Mucosa of descending colon (tissue), 3 donors: ENCODE measurements around the gene PCDHGB1. TPM values are rescaled to one million over a fixed set of nuclear protein-coding genes. Genes with fewer than 3 reads are reported as not detected.
"Not testable (repeated sequence)": the region's sequence is repeated elsewhere in the genome, so short reads cannot be mapped to it uniquely, and the experiment has no call there.

Source experiments
- ATAC-seq: fragments of 200-7000 bp; cut with Tn5 transposase; one replicate; pipeline ENCODE4 v1.9.1; 2020; ENCODE audit warnings: mild to moderate bottlenecking, moderate library complexity
- DNase-seq, 3 donors: peaks; one replicate each; pipeline ENCODE4 v3.0.0-alpha.2; 2020
- H3K36me3 ChIP-seq: fragments of 200-600 bp; one replicate; pipeline ENCODE4 v1.8.0; 2021; ENCODE audit warnings: low read depth, mild to moderate bottlenecking
- H3K4me1 ChIP-seq: fragments of 200-600 bp; one replicate; pipeline ENCODE4 v1.8.0; 2021; ENCODE audit warnings: low read depth, mild to moderate bottlenecking
- H3K4me3 ChIP-seq: fragments of 200-600 bp; one replicate; pipeline ENCODE4 v1.8.0; 2021; ENCODE audit warnings: mild to moderate bottlenecking
- H3K9me3 ChIP-seq: fragments of 200-600 bp; one replicate; pipeline ENCODE4 v1.8.0; 2021; ENCODE audit warnings: mild to moderate bottlenecking
- CTCF ChIP-seq: fragments of 200-600 bp; IDR thresholded peaks from one replicate; pipeline ENCODE4 v1.8.0; 2022; ENCODE audit warnings: antibody characterized with exemption, mild to moderate bottlenecking
- intact Hi-C, 2 donors: fragments of 100-400 bp; cut with DNase I in 1 of 2; cut with micrococcal nuclease in 1 of 2; formaldehyde crosslinking; loops; one replicate each; pipeline versions ENCODE4 v1.11.0 to v1.11.1; 2022; cut with DNase I, micrococcal nuclease
- total RNA-seq, 3 donors: library from RNA; stranded (reverse); fragmentation: NEBNext Ultra II Directional in 2 of 3; extraction: Animal tissue kit (Norgen Biotek cat#: 25700) in 2 of 3; gene quantifications; one replicate each; pipeline versions ENCODE4 v1.2.1 to v1.2.4, GENCODE V29; 2021 to 2023
- donor health status: DM: no; HTN: no; CAD: no; lungs with moderate emphysema.
- donor health status: DM: no; HTN: no; CAD: no.
- donor health status: DM: no; HTN: yes; CAD: no.

Gene PCDHGB1
- total RNA-seq, 3 donors from 2014 or later = 1.0 to 4.1 (median 1.2) TPM

- Histone ChIP-seq H3K9me3 (peaks cover 77% of the 10 kb centered on the region), H3K4me1 (no peaks in the 10 kb centered on the region), H3K4me3 (no peak overlapping the region), H3K36me3 (no peaks in the 10 kb centered on the region)
- DNase-seq = no peak
- ATAC-seq = no peak
- TF ChIP-seq CTCF = no peak
- intact Hi-C loops = no loop called here
Measured at GRCh38 chr5:141393267-141393666, 43.4 kb downstream of the PCDHGB1 start.

- peaks cover 76% of the 10 kb centered on the region for H3K9me3 ChIP-seq
- intact Hi-C loops, ATAC-seq: not testable (repeated sequence)
Measured at GRCh38 chr5:141394401-141395187, 44.7 kb downstream of the PCDHGB1 start.

GRCh38 chr5:141397756-141398551 is 48.1 kb downstream of the PCDHGB1 start, which contains the start of gene PCDHGB5:
Gene PCDHGB5 (plus strand): TSS chr5:141397947. CDS start chr5:141398128, 181 bp downstream.
- peak in 2 of 3 donors; percentile 52 to 59 for DNase-seq
- peak; percentile 18 for TF ChIP-seq CTCF
- peak; percentile 92 for ATAC-seq
- H3K36me3 ChIP-seq, intact Hi-C loops, H3K4me1 ChIP-seq, H3K4me3 ChIP-seq: not testable (repeated sequence)
- H3K9me3 ChIP-seq = peaks cover 68% of the 10 kb centered on the region

More at GRCh38 chr5:141394401-141395187, 44.7 kb downstream of the PCDHGB1 start:
- DNase-seq, H3K36me3 ChIP-seq, H3K4me1 ChIP-seq, H3K4me3 ChIP-seq: not testable (repeated sequence)

GRCh38 chr5:141398608-141399007 is 48.7 kb downstream of the PCDHGB1 start:
- TF ChIP-seq CTCF = no peak
- Histone ChIP-seq H3K4me1 (no peaks in the 10 kb centered on the region), H3K36me3 (no peaks in the 10 kb centered on the region), H3K9me3 (peaks cover 68% of the 10 kb centered on the region), H3K4me3 (no peak overlapping the region)
- intact Hi-C loops = no loop called here
- ATAC-seq (no peak), DNase-seq (no peak)

- intact Hi-C loops = no loop called here
- no peak for TF ChIP-seq CTCF
- H3K4me3 ChIP-seq = no peak overlapping the region
- H3K9me3 ChIP-seq = peaks cover 69% of the 10 kb centered on the region
- no peak for ATAC-seq
- H3K36me3 ChIP-seq = no peaks in the 10 kb centered on the region
- DNase-seq = no peak
- H3K4me1 ChIP-seq = no peaks in the 10 kb centered on the region
Measured at GRCh38 chr5:141399555-141400258, 49.8 kb downstream of the PCDHGB1 start.

Other genes with a start within 250 kb of the PCDHGB1 start
- 1 to 10 TPM in 1 of 3 donors, under 1 TPM in 2; 0.58 to 1.9 (median 0.90) TPM for gene PCDHB3, start 249.6 kb upstream of the PCDHGB1 start, total RNA-seq
- gene PCDHB4, start 228.3 kb upstream of the PCDHGB1 start, total RNA-seq = 1 to 10 TPM in 1 of 3 donors, under 1 TPM in 2; 0.35 to 3.4 (median 0.80) TPM
- 1 to 10 TPM in 1 of 3 donors, under 1 TPM in 2; 0.41 to 3.0 (median 0.60) TPM for gene PCDHB5, start 214.9 kb upstream of the PCDHGB1 start, total RNA-seq
- gene PCDHB6, start 200.0 kb upstream of the PCDHGB1 start, total RNA-seq = under 1 TPM; 0.24 to 0.60 (median 0.29) TPM
- gene PCDHB7, start 177.5 kb upstream of the PCDHGB1 start, total RNA-seq = 1 to 10 TPM in 1 of 3 donors, under 1 TPM in 1, not detected in 1; 0.55 to 2.5 TPM
- 1 to 10 TPM in 1 of 3 donors, under 1 TPM in 2; 0.12 to 2.1 (median 0.72) TPM for gene PCDHB8, start 172.3 kb upstream of the PCDHGB1 start, total RNA-seq
- gene PCDHB16, start 167.7 kb upstream of the PCDHGB1 start, total RNA-seq = 1 to 10 TPM in 1 of 3 donors, under 1 TPM in 2; 0.49 to 3.4 (median 0.89) TPM
- 1 to 10 TPM in 1 of 3 donors, under 1 TPM in 2; 0.26 to 2.4 (median 0.70) TPM for gene PCDHB9, start 162.9 kb upstream of the PCDHGB1 start, total RNA-seq
- gene PCDHB10, start 157.7 kb upstream of the PCDHGB1 start, total RNA-seq = 1 to 10 TPM in 1 of 3 donors, under 1 TPM in 2; 0.35 to 4.9 (median 0.60) TPM
- 1 to 10 TPM in 2 of 3 donors, under 1 TPM in 1; 0.55 to 5.8 (median 1.3) TPM for gene PCDHB11, start 150.5 kb upstream of the PCDHGB1 start, total RNA-seq
- 1 to 10 TPM in 1 of 3 donors, under 1 TPM in 2; 0.52 to 3.9 (median 0.67) TPM for gene PCDHB12, start 141.4 kb upstream of the PCDHGB1 start, total RNA-seq
- 1 to 10 TPM; 1.2 to 4.3 (median 1.9) TPM for gene PCDHB13, start 136.2 kb upstream of the PCDHGB1 start, total RNA-seq
- 1 to 10 TPM in 2 of 3 donors, under 1 TPM in 1; 0.98 to 6.1 (median 2.0) TPM for gene PCDHB14, start 126.8 kb upstream of the PCDHGB1 start, total RNA-seq
- 1 to 10 TPM in 2 of 3 donors, under 1 TPM in 1; 0.69 to 4.3 (median 1.2) TPM for gene PCDHB15, start 104.7 kb upstream of the PCDHGB1 start, total RNA-seq
- 1 to 10 TPM; 1.2 to 1.7 (median 1.5) TPM for gene SLC25A2, start 46.0 kb upstream of the PCDHGB1 start, total RNA-seq
- 10 to 100 TPM; 52.6 to 70.4 (median 56.9) TPM for gene TAF7, start 29.3 kb upstream of the PCDHGB1 start, total RNA-seq
- gene PCDHGA1, start 19.6 kb upstream of the PCDHGB1 start, total RNA-seq = 1 to 10 TPM in 1 of 3 donors, under 1 TPM in 2; 0.35 to 1.6 (median 0.43) TPM
- gene PCDHGA2, start 11.3 kb upstream of the PCDHGB1 start, total RNA-seq = 1 to 10 TPM in 1 of 3 donors, under 1 TPM in 2; 0.41 to 3.8 (median 0.51) TPM
- 1 to 10 TPM in 1 of 3 donors, under 1 TPM in 2; 0.24 to 2.2 (median 0.43) TPM for gene PCDHGA3, start 6.3 kb upstream of the PCDHGB1 start, total RNA-seq
- gene PCDHGA4, start 4.9 kb downstream of the PCDHGB1 start, total RNA-seq = 1 to 10 TPM in 2 of 3 donors, under 1 TPM in 1; 0.90 to 4.6 (median 1.2) TPM
- gene PCDHGB2, start 9.9 kb downstream of the PCDHGB1 start, total RNA-seq = 1 to 10 TPM; 1.5 to 5.7 (median 2.8) TPM
- gene PCDHGA5, start 14.1 kb downstream of the PCDHGB1 start, total RNA-seq = 1 to 10 TPM; 1.2 to 4.2 (median 1.2) TPM
- 1 to 10 TPM; 2.0 to 6.3 (median 2.0) TPM for gene PCDHGB3, start 20.1 kb downstream of the PCDHGB1 start, total RNA-seq
- gene PCDHGA6, start 23.8 kb downstream of the PCDHGB1 start, total RNA-seq = 1 to 10 TPM; 1.6 to 6.7 (median 1.9) TPM
- 1 to 10 TPM; 1.0 to 5.6 (median 1.7) TPM for gene PCDHGA7, start 32.6 kb downstream of the PCDHGB1 start, total RNA-seq
- gene PCDHGB4, start 37.6 kb downstream of the PCDHGB1 start, total RNA-seq = 1 to 10 TPM in 2 of 3 donors, under 1 TPM in 1; 0.65 to 5.3 (median 1.2) TPM
- gene PCDHGA8, start 42.5 kb downstream of the PCDHGB1 start, total RNA-seq = 1 to 10 TPM in 1 of 3 donors, under 1 TPM in 2; 0.78 to 3.8 (median 0.87) TPM
- 1 to 10 TPM; 3.1 to 9.8 (median 5.6) TPM for gene PCDHGB5, start 47.8 kb downstream of the PCDHGB1 start, total RNA-seq
- gene PCDHGA9, start 52.7 kb downstream of the PCDHGB1 start, total RNA-seq = 1 to 10 TPM; 2.6 to 6.7 (median 3.2) TPM
- gene PCDHGB6, start 57.9 kb downstream of the PCDHGB1 start, total RNA-seq = 1 to 10 TPM; 2.3 to 8.5 (median 2.8) TPM
- 1 to 10 TPM; 3.5 to 6.1 (median 4.7) TPM for gene PCDHGA10, start 62.9 kb downstream of the PCDHGB1 start, total RNA-seq
- 10 to 100 TPM in 1 of 3 donors, 1 to 10 TPM in 2; 4.2 to 17.9 (median 4.5) TPM for gene PCDHGB7, start 67.6 kb downstream of the PCDHGB1 start, total RNA-seq
- gene PCDHGA11, start 71.0 kb downstream of the PCDHGB1 start, total RNA-seq = 1 to 10 TPM; 1.8 to 5.6 (median 2.6) TPM
- 1 to 10 TPM; 2.6 to 5.5 (median 3.0) TPM for gene PCDHGA12, start 80.4 kb downstream of the PCDHGB1 start, total RNA-seq
- 10 to 100 TPM; 12.1 to 50.5 (median 24.5) TPM for gene PCDHGC3, start 125.9 kb downstream of the PCDHGB1 start, total RNA-seq
- gene PCDHGC4, start 134.9 kb downstream of the PCDHGB1 start, total RNA-seq = 1 to 10 TPM in 2 of 3 donors, under 1 TPM in 1; 0.75 to 2.6 (median 1.6) TPM
- 1 to 10 TPM in 1 of 3 donors, under 1 TPM in 2; 0.61 to 2.6 (median 0.89) TPM for gene PCDHGC5, start 139.0 kb downstream of the PCDHGB1 start, total RNA-seq